Measurements from ENCODE around the gene TRRAP. TPM values are rescaled to one million over a fixed set of nuclear protein-coding genes. Genes with fewer than 3 reads are reported as not detected.
A peak's percentile ranks its signal among the peaks of the same experiment; 100 is the strongest.

TRRAP gene
- total and polyA plus RNA-seq, 5 donors from 2014 or later = 2.9 to 66.5 (median 3.8) TPM

DNA sequence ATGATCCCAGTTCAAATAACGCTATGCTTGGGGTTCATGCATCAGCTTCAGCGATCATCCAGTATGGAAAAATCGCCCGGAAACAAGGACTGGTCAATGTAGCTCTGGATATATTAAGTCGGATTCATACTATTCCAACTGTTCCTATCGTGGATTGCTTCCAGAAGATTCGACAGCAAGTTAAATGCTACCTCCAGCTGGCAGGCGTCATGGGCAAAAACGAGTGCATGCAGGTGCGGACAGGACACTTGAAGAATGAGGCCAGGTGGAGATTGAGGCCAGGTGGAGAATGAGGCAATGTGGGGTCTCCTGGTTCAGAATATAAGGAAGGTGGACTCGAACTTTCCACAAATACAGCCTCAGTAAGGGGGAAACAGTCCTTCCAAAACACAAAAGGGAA lies 105.8 kb downstream of the TRRAP start:
- H3K9me3 ChIP-seq (ENCODE audit: control insufficient read depth in 2 of 2, low read length in 2 of 2) = peaks cover 0 to 5% of the 10 kb centered on the region in 2 experiments
- no peak overlapping the region for H3K4me3 ChIP-seq (ENCODE audit: low read depth, low read length)
- H3K4me1 ChIP-seq (ENCODE audit: control insufficient read depth, insufficient read depth, low read length, poor library complexity, severe bottlenecking) = no peaks in the 10 kb centered on the region
- Mint-ChIP-seq H3K27ac (peak overlapping the region in 1 of 3 donors; percentile 52), H3K9me3 (peaks cover 0 to 9% (median 2%) of the 10 kb centered on the region in 7 donors), H3K4me3 (no peak overlapping the region), H3K27me3 (no peaks in the 10 kb centered on the region), H3K36me3 (peaks cover 83% of the 10 kb centered on the region), H3K4me1 (peaks cover 0 to 4% (median 4%) of the 10 kb centered on the region in 4 donors)
- H3K27ac ChIP-seq (ENCODE audit: insufficient read depth, low read length, poor library complexity, severe bottlenecking) = no peak overlapping the region
- no peaks in the 10 kb centered on the region for H3K27me3 ChIP-seq (ENCODE audit: control insufficient read depth, insufficient read depth, low read length)
- no peak for DNase-seq
- peaks cover 86% of the 10 kb centered on the region for H3K36me3 ChIP-seq (ENCODE audit: control insufficient read depth, insufficient read depth, low read length)
- ATAC-seq (ENCODE audit: low read depth in 2 of 2) = no peak

DNA sequence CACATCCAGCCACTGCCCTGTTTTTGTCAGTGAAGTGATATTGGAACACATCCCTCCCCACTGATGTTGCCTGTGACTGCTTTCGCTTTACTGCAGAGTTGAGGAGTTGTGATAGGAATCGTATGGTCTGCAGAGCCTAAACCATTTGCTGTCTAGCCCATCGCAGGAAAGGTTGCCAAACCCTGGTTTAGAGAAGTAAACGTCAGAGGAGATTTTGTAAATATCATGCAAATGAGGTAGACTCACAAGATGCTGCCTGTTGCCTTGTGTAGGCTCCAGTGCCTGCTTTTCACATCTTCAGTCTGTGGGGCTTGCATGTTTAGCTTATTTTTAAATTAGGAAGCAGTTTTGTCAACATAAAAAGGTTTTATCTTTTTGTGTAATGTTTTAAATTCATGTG lies 107.1 kb downstream of the TRRAP start:
- Histone ChIP-seq H3K27ac (ENCODE audit: insufficient read depth, low read length, poor library complexity, severe bottlenecking) (no peak overlapping the region), H3K27me3 (ENCODE audit: control insufficient read depth, insufficient read depth, low read length) (no peaks in the 10 kb centered on the region), H3K36me3 (ENCODE audit: control insufficient read depth, insufficient read depth, low read length) (peaks cover 85% of the 10 kb centered on the region), H3K4me3 (ENCODE audit: low read depth, low read length) (no peak overlapping the region), H3K9me3 (ENCODE audit: control insufficient read depth in 2 of 2, low read length in 2 of 2) (peaks cover 0 to 5% of the 10 kb centered on the region in 2 experiments), H3K4me1 (ENCODE audit: control insufficient read depth, insufficient read depth, low read length, poor library complexity, severe bottlenecking) (no peaks in the 10 kb centered on the region)
- peaks cover 80% of the 10 kb centered on the region for H3K36me3 Mint-ChIP-seq
- H3K9me3 Mint-ChIP-seq = peaks cover 0 to 9% (median 2%) of the 10 kb centered on the region in 7 donors
- no peaks in the 10 kb centered on the region for H3K27me3 Mint-ChIP-seq
- no peak for ATAC-seq (ENCODE audit: low read depth in 2 of 2)
- H3K27ac Mint-ChIP-seq = no peak overlapping the region
- no peak overlapping the region for H3K4me3 Mint-ChIP-seq
- peaks cover 0 to 4% (median 3%) of the 10 kb centered on the region in 4 donors for H3K4me1 Mint-ChIP-seq
- no peak for DNase-seq

DNA sequence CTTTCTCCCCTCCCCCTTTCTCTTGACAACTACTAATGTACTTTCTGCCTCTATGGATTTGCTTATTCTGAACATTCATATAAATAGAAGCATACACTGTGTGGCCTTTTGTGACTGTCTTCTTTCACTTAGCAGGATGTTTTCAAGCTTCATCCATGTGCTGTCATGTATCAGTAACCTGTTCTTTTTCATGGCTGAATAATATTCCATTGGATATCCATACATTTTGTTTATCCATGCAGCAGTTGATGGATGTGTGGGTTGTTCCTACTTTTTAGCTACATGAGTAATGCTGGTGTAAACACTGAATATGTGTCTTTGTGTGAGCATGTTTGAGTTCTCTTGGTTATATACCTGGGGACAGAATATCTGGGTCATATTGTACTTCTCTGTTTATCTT lies 107.6 kb downstream of the TRRAP start:
- no peaks in the 10 kb centered on the region for H3K27me3 Mint-ChIP-seq
- no peaks in the 10 kb centered on the region for H3K4me1 ChIP-seq (ENCODE audit: control insufficient read depth, insufficient read depth, low read length, poor library complexity, severe bottlenecking)
- peaks cover 85% of the 10 kb centered on the region for H3K36me3 ChIP-seq (ENCODE audit: control insufficient read depth, insufficient read depth, low read length)
- peaks cover 0 to 5% of the 10 kb centered on the region in 2 experiments for H3K9me3 ChIP-seq (ENCODE audit: control insufficient read depth in 2 of 2, low read length in 2 of 2)
- no peak overlapping the region for H3K4me3 ChIP-seq (ENCODE audit: low read depth, low read length)
- H3K4me1 Mint-ChIP-seq = peaks cover 0 to 4% (median 3%) of the 10 kb centered on the region in 4 donors
- ATAC-seq (ENCODE audit: low read depth in 2 of 2) (no peak), DNase-seq (no peak)
- no peak overlapping the region for H3K27ac Mint-ChIP-seq
- H3K27me3 ChIP-seq (ENCODE audit: control insufficient read depth, insufficient read depth, low read length) = no peaks in the 10 kb centered on the region
- H3K9me3 Mint-ChIP-seq = peaks cover 0 to 9% (median 2%) of the 10 kb centered on the region in 7 donors
- no peak overlapping the region for H3K4me3 Mint-ChIP-seq
- H3K36me3 Mint-ChIP-seq = peaks cover 78% of the 10 kb centered on the region
- no peak overlapping the region for H3K27ac ChIP-seq (ENCODE audit: insufficient read depth, low read length, poor library complexity, severe bottlenecking)

- ATAC-seq (ENCODE audit: low read depth in 2 of 2) = no peak
- Mint-ChIP-seq H3K27me3 (no peaks in the 10 kb centered on the region), H3K36me3 (peaks cover 79% of the 10 kb centered on the region), H3K4me1 (peaks cover 0 to 4% (median 3%) of the 10 kb centered on the region in 4 donors), H3K4me3 (no peak overlapping the region), H3K9me3 (peaks cover 0 to 9% (median 0%) of the 10 kb centered on the region in 7 donors), H3K27ac (no peak overlapping the region)
- no peak for DNase-seq
- Histone ChIP-seq H3K27me3 (ENCODE audit: control insufficient read depth, insufficient read depth, low read length) (no peaks in the 10 kb centered on the region), H3K36me3 (ENCODE audit: control insufficient read depth, insufficient read depth, low read length) (peaks cover 86% of the 10 kb centered on the region), H3K4me3 (ENCODE audit: low read depth, low read length) (no peak overlapping the region), H3K4me1 (ENCODE audit: control insufficient read depth, insufficient read depth, low read length, poor library complexity, severe bottlenecking) (no peaks in the 10 kb centered on the region), H3K27ac (ENCODE audit: insufficient read depth, low read length, poor library complexity, severe bottlenecking) (no peak overlapping the region), H3K9me3 (ENCODE audit: control insufficient read depth in 2 of 2, low read length in 2 of 2) (peaks cover 0 to 5% of the 10 kb centered on the region in 2 experiments)
These were observed 110.3 kb downstream of the TRRAP start for GRCh38 chr7:98988641-98989040.

DNA sequence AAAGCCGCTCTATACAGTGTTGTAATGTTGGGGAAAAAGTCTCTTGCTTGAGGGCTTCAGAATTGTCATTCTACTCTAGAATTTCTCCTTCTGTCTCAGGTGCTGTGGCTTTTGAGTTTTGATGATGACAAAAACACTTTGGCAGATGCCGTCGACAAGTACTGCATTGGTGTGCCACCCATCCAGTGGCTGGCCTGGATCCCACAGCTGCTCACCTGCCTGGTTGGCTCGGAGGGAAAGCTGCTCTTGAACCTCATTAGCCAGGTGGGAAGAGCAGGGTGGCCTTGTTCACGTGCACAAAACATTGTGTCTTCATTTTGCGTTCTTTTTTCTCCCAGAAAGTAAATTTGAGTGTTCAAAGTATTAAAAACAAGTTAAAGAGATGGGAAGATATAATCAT lies 112.0 kb downstream of the TRRAP start:
- H3K27ac ChIP-seq (ENCODE audit: insufficient read depth, low read length, poor library complexity, severe bottlenecking) = no peak overlapping the region
- Mint-ChIP-seq H3K9me3 (peaks cover 0 to 9% (median 0%) of the 10 kb centered on the region in 7 donors), H3K4me1 (peaks cover 0 to 4% (median 3%) of the 10 kb centered on the region in 4 donors), H3K4me3 (no peak overlapping the region), H3K27ac (no peak overlapping the region), H3K27me3 (no peaks in the 10 kb centered on the region), H3K36me3 (peaks cover 70% of the 10 kb centered on the region)
- peaks cover 0 to 5% of the 10 kb centered on the region in 2 experiments for H3K9me3 ChIP-seq (ENCODE audit: control insufficient read depth in 2 of 2, low read length in 2 of 2)
- H3K27me3 ChIP-seq (ENCODE audit: control insufficient read depth, insufficient read depth, low read length) = no peaks in the 10 kb centered on the region
- ATAC-seq (ENCODE audit: low read depth in 2 of 2) (no peak), DNase-seq (no peak)
- H3K36me3 ChIP-seq (ENCODE audit: control insufficient read depth, insufficient read depth, low read length) = peaks cover 87% of the 10 kb centered on the region
- no peaks in the 10 kb centered on the region for H3K4me1 ChIP-seq (ENCODE audit: control insufficient read depth, insufficient read depth, low read length, poor library complexity, severe bottlenecking)
- no peak overlapping the region for H3K4me3 ChIP-seq (ENCODE audit: low read depth, low read length)

- no peak overlapping the region for H3K27ac Mint-ChIP-seq
- H3K36me3 Mint-ChIP-seq = peaks cover 69% of the 10 kb centered on the region
- DNase-seq = no peak
These were observed 112.8 kb downstream of the TRRAP start for GRCh38 chr7:98991141-98991540.

GRCh38 chr7:98992076-98992475 lies 113.7 kb downstream of the TRRAP start:
- DNase-seq (no peak), ATAC-seq (ENCODE audit: low read depth in 2 of 2) (no peak)
- H3K36me3 ChIP-seq (ENCODE audit: control insufficient read depth, insufficient read depth, low read length) = peaks cover 87% of the 10 kb centered on the region
- H3K4me1 ChIP-seq (ENCODE audit: control insufficient read depth, insufficient read depth, low read length, poor library complexity, severe bottlenecking) = no peaks in the 10 kb centered on the region
- Mint-ChIP-seq H3K27me3 (no peaks in the 10 kb centered on the region), H3K36me3 (peaks cover 61% of the 10 kb centered on the region), H3K9me3 (no peaks in the 10 kb centered on the region), H3K27ac (peak overlapping the region in 1 of 3 donors; percentile 8), H3K4me3 (no peak overlapping the region), H3K4me1 (peaks cover 0 to 3% (median 2%) of the 10 kb centered on the region in 4 donors)
- H3K4me3 ChIP-seq (ENCODE audit: low read depth, low read length) = no peak overlapping the region
- H3K27ac ChIP-seq (ENCODE audit: insufficient read depth, low read length, poor library complexity, severe bottlenecking) = no peak overlapping the region
- H3K9me3 ChIP-seq (ENCODE audit: control insufficient read depth in 2 of 2, low read length in 2 of 2) = no peaks in the 10 kb centered on the region
- H3K27me3 ChIP-seq (ENCODE audit: control insufficient read depth, insufficient read depth, low read length) = no peaks in the 10 kb centered on the region

More at GRCh38 chr7:98991141-98991540, 112.8 kb downstream of the TRRAP start:
- Mint-ChIP-seq H3K4me3 (no peak overlapping the region), H3K9me3 (peaks cover 0 to 5% (median 0%) of the 10 kb centered on the region in 7 donors), H3K4me1 (peaks cover 0 to 5% (median 4%) of the 10 kb centered on the region in 4 donors), H3K27me3 (no peaks in the 10 kb centered on the region)
- Histone ChIP-seq H3K27me3 (ENCODE audit: control insufficient read depth, insufficient read depth, low read length) (no peaks in the 10 kb centered on the region), H3K27ac (ENCODE audit: insufficient read depth, low read length, poor library complexity, severe bottlenecking) (no peak overlapping the region), H3K36me3 (ENCODE audit: control insufficient read depth, insufficient read depth, low read length) (peaks cover 86% of the 10 kb centered on the region), H3K4me1 (ENCODE audit: control insufficient read depth, insufficient read depth, low read length, poor library complexity, severe bottlenecking) (no peaks in the 10 kb centered on the region), H3K4me3 (ENCODE audit: low read depth, low read length) (no peak overlapping the region), H3K9me3 (ENCODE audit: control insufficient read depth in 2 of 2, low read length in 2 of 2) (no peaks in the 10 kb centered on the region)
- ATAC-seq (ENCODE audit: low read depth in 2 of 2) = no peak
